HG02840 (cell line): ENCODE data around the gene SH3PXD2A.

Experiments used
- ATAC-seq: cut with Tn5 transposase; IDR thresholded peaks from one replicate; pipeline ENCODE4 v1.9.1; 2021; ENCODE audit warnings: mild to moderate bottlenecking, moderate library complexity, moderate number of reproducible peaks; ENCODE audit not compliant: unreplicated experiment, low FRiP score

The SH3PXD2A gene

GRCh38 chr10:103598654-103599115 lies 256.7 kb downstream of the SH3PXD2A start:
- no peak for ATAC-seq

- ATAC-seq = no peak
These were observed 258.4 kb downstream of the SH3PXD2A start for GRCh38 chr10:103597003-103597402.

- no peak for ATAC-seq
These were observed 259.2 kb downstream of the SH3PXD2A start for GRCh38 chr10:103595933-103596726.

DNA sequence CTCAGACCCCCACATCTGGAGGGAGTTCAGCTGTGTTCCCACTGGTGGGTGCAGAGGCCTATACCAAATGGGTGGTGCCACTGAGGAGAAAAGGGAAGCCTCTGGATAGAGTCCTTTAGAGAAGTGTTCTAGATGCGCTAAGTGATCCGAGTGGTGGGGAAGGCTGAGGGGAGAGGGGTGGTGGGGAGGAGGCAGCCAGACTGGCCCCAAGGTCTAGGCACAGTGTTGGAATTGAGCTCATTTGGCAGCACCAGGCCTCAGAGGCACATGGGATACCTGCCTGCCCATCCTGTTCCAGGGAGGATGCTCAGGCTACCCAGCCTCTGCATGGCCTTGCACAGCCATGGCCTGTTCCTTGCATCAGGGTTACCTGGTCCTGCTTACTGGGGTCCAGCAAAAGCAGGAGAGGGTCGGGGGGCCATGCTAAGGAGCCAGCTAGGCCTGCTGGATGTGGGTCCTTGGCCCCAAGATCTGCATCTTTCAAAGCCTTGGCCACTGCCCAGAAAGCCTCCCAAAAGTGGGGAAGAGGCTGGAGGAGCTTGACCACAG lies 262.3 kb downstream of the SH3PXD2A start:
- ATAC-seq = no peak

DNA sequence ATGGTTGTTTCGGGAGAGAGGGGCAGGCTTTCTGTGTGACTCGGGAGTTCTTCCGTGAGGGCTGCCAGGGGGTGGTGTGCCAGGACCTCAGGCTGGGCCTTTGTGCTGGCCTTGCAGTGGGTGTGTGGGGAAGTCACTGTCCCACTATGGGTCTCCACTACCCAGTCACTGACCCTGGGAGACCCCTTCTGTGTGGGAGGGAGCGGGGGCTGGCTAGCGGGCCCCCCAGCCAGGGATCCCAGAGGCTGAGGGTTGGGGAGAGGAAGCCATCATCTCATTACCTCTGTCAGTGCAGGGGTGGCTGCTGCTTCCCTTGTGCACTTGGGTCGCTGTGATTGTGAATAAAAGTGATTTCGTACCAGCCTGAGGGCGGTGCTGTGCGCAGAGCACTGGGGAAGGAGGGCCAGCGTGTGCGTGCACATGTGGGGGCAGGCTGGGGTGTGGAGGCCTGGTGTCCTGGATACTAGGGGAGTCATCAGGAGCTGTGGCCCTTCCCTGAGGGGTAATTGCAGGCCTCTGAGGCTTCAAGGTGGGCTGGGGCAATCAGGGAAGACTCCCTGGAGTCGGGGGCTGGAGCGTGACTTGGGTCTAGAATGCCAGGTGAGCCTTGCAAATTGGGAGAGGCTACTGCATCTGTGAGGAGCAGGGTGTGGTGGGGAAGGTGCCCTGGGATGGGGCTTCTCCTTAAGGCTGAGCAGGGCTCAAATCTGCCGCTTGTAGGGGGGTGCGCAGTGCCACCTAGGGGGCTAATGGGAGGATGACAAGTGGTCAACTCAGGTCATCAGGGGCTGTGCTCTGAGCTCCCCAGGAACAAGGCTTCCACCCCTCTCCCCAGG lies 263.0 kb downstream of the SH3PXD2A start:
- ATAC-seq = no peak

DNA sequence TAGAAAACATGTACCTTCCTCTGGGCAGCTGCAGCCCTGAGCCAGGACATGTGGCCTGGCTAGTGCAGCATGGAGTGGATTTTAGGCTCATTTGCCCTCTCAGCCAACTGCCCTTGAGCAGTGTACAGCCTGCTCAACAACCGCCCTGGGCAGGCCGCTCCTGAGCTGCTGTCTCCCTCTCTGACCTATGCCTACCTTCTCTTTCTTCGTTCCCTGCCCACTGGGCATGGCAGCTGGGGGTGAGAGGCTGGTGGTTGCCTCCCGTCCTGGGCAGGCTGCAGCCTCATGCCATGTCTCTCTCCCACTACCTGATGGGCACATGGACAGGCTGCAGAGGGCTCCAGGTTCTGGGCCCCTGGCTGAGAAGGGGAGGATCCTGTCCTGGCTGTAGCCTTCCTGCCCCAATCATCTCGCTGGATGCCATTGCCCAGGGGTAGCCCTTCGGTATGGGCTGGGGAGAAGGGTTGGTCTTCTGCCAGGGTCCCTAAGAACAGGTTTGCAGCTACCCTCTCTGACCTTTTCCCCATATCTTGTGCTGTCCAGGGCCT lies 264.6 kb downstream of the SH3PXD2A start:
- ATAC-seq = no peak

GRCh38 chr10:103590060-103590459 lies 265.3 kb downstream of the SH3PXD2A start:
- no peak for ATAC-seq

DNA sequence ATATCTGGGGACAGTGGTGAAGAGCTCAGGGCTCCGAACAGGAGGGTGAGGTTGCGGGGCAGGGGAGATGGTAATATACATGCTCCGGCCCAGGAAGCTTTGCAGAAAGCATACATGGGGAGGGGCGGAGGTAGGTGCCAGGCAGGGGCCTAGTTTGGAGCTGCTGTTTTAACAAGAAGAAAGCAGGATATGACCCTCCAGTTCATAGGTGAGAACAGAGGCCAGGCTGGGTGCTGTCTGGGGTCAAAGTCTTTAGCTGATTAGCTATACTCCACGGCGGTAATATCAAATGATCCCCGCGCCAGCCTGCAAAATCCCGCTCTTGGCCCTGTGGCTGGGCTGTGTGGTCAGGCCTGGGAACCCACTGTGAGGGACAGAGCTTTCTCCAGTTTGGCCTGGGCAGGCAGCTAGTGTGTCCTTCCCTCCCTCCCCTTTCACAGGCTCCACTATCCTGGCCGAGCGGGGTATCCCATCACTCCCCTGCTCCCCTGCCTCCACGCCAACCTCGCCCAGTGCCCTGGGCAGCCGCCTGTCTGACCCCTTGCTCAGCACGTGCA lies 266.2 kb downstream of the SH3PXD2A start:
- no peak for ATAC-seq

GRCh38 chr10:103587073-103587472 lies 268.3 kb downstream of the SH3PXD2A start:
- ATAC-seq = no peak

- no peak for ATAC-seq
These were observed 270.4 kb downstream of the SH3PXD2A start for GRCh38 chr10:103585011-103585405.

- ATAC-seq = peak; percentile 52
These were observed 271.0 kb downstream of the SH3PXD2A start for GRCh38 chr10:103584216-103585010.

- ATAC-seq = no peak
These were observed 271.5 kb downstream of the SH3PXD2A start for GRCh38 chr10:103583871-103584215.

GRCh38 chr10:103582331-103583123 lies 272.8 kb downstream of the SH3PXD2A start:
- ATAC-seq = no peak

DNA sequence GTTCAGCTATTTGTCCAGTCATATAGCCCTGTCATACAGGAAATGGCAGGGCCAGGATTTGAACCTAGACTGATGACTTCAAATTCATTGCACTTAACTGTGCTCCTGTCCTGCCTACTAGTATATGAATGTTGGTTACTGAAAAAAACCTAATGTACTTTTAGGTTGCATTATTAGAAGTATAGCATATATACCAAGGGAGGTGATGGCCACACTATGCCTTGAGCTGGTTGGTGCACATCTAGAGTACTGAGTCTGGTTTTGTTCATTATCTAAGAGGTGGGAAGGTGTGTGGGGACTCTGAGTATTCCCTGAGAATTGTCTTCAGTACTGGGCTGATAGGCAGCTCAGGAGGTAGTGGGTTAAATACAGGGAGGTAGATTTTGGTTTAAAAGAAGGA lies 273.9 kb downstream of the SH3PXD2A start:
- no peak for ATAC-seq

GRCh38 chr10:103580430-103580829 lies 274.9 kb downstream of the SH3PXD2A start:
- ATAC-seq = no peak

DNA sequence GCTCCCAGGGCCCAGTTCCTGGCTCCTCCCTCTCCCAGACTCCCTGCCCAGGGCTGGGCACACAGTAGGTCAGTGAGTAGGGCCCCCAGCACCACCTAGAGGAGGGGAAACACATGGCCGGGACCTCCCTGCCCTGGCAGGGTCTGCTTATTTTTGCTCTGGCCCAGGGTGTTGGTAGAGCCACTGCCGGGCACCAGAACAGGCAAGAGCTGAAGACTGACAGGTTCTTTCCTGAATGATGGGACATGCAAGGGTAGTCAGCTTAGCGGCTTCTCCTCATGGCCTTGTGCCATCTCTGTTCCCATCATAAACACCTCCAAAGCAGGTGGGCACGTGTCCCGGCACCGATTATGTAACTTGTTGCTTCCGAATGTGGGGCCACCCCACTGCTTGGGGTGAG lies 275.4 kb downstream of the SH3PXD2A start:
- no peak for ATAC-seq

DNA sequence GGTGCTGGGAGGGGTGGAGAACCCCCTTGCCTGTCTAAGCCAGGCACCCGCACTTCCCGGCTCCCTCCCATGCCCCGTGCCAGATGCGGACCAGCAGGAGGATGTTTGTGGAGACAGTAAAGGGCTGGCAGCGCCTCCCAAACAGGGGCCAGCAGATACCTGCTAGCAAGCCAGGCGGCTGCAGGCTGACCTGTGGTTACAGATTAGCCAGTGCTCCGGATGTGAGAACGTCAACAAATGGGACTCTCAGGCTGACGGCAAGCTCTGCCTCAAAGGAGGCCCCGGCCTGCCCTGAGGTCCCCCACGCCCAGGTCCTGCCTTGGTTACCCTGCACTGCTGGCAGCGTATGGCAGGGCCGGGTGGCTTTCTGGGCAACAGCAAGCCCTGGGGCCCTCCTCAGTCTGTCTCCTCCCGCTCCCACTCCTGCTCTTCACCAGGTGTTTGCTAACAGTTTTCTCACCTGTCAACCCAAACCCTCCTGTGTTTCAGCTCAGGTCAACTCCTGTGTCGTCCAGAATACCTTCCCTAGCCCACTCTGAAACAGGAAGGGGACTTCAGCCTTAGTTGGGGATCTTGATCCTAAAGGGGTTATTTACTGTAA lies 276.5 kb downstream of the SH3PXD2A start:
- no peak for ATAC-seq

DNA sequence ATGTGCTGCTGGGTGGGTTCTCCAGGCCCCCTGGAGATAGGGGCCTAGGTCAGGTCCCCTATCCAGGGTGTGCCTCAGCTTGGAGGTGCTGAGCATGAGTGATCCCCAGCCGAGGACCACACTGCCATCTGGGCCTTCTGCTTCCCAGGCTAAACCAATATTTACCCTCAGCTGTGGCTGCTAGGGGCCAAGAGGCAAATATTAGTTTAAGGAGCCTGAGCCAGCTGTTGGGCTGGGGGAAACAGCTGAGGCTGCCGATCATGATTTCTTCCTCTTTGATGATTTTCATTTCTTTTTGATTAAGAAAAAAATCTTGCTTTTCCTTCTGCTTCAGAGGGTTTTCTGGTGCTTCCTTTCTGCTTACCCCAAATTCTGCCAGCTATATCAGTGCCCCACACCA lies 278.5 kb downstream of the SH3PXD2A start:
- no peak for ATAC-seq

- no peak for ATAC-seq
These were observed 279.3 kb downstream of the SH3PXD2A start for GRCh38 chr10:103576076-103576471.
